Fibroblast of peridontal ligament (primary cell): ENCODE measurements around the gene PCDHGA8.
A peak's percentile ranks its signal among the peaks of the same experiment; 100 is the strongest.
"Not testable (repeated sequence)": the region's sequence is repeated elsewhere in the genome, so short reads cannot be mapped to it uniquely, and the experiment has no call there.

ENCODE experiments used
- DNase-seq: peaks from one replicate; pipeline ENCODE4 v3.0.0-alpha.2; 2010; ENCODE audit errors: extremely low read depth

PCDHGA8 gene

GRCh38 chr5:141402553-141403243, 10.3 kb downstream of the PCDHGA8 start, which contains the start of gene PCDHGA9:
Gene PCDHGA9, plus strand, starts transcription at chr5:141402778. Its CDS starts 175 bp downstream, at chr5:141402953.
- peak; percentile 41 for DNase-seq

GRCh38 chr5:141403387-141403786, 11.0 kb downstream of the PCDHGA8 start:
- no peak for DNase-seq

DNA sequence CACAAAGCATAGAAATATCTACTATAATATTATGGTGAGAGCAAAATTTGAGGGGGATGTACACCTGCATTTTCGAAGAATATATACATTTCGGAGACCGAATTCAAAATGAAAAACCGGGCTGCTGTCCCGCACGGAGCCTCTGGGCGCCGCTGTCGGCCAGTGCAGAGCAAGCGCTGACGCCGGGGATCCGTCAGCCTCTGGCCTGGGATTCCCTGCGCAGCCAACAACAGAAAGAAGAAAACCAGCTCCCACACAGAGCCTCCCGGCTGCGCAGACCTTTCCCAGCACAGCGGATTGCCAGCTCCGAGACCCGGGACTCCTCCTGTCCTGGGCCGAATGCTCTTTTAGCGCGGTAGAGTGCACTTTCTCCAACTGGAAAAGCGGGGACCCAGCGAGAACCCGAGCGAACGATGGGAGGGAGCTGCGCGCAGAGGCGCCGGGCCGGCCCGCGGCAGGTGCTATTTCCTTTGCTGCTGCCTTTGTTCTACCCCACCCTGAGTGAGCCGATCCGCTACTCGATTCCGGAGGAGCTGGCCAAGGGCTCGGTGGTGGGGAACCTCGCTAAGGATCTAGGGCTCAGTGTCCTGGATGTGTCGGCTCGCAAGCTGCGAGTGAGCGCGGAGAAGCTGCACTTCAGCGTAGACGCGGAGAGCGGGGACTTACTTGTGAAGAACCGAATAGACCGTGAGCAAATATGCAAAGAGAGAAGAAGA, 15.5 kb downstream of the PCDHGA8 start, which contains the start of gene PCDHGB6:
PCDHGB6 (plus strand) TSS at position 232 of the 716 bp plus-strand sequence; CDS start at position 414, 182 bp downstream.
- DNase-seq = peak; percentile 34

- no peak for DNase-seq
These were observed 17.3 kb downstream of the PCDHGA8 start for GRCh38 chr5:141409598-141410306.

GRCh38 chr5:141411575-141411974, 19.1 kb downstream of the PCDHGA8 start:
- DNase-seq = no peak

DNA sequence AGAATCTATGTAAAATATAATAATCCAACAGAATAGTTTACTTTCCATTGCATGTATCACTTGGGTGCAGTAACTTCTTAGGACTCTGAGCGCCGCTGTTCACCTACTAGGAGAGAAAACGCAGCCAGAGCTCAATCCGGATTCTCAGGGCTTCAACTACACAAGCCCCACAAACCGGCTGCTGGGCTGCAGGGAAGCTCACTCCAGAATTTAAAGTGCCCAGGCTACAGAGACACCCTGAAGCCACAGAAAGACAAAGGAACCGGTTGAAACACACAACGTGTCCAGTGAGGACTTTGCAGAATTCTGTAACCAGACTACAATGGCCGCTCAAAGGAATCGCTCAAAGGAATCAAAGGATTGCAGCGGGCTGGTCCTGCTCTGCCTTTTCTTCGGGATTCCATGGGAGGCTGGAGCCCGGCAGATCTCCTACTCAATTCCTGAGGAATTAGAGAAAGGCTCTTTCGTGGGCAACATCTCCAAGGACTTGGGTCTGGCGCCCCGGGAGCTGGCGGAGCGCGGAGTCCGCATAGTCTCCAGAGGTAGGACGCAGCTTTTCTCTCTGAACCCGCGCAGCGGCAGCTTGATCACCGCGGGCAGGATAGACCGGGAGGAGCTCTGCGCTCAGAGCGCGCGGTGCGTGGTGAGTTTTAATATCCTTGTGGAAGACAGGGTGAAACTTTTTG, 20.6 kb downstream of the PCDHGA8 start, which contains the start of gene PCDHGA10:
PCDHGA10 (plus strand) TSS at position 134 of the 686 bp plus-strand sequence; CDS start at position 323, 189 bp downstream.
- peak; percentile 84 for DNase-seq

DNA sequence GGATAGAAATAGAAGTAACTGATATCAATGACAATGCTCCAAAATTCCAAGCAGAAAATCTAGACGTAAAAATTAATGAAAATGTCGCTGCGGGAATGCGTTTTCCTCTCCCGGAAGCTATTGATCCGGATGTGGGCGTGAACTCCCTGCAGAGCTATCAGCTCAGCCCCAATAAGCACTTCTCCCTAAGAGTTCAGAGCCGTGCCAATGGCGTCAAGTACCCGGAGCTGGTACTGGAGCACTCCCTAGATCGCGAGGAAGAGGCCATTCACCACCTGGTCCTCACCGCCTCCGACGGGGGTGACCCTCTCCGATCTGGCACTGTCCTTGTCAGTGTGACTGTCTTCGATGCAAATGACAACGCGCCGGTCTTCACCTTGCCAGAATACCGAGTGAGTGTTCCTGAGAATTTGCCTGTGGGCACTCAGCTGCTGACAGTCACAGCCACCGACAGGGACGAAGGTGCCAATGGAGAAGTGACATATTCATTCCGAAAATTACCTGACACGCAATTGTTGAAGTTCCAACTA, 21.2 kb downstream of the PCDHGA8 start:
- DNase-seq = no peak

GRCh38 chr5:141414548-141415274, 22.3 kb downstream of the PCDHGA8 start:
- DNase-seq = not testable (repeated sequence)

DNA sequence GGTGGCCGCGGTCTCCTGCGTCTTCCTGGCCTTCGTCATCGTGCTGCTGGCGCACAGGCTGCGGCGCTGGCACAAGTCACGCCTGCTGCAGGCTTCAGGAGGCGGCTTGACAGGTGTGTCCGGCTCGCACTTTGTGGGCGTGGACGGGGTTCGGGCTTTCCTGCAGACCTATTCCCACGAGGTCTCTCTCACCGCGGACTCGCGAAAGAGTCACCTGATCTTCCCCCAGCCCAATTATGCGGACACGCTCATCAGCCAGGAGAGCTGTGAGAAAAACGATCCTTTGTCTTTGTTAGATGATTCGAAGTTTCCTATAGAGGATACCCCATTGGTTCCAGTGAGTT, 22.8 kb downstream of the PCDHGA8 start:
- DNase-seq = not testable (repeated sequence)

DNA sequence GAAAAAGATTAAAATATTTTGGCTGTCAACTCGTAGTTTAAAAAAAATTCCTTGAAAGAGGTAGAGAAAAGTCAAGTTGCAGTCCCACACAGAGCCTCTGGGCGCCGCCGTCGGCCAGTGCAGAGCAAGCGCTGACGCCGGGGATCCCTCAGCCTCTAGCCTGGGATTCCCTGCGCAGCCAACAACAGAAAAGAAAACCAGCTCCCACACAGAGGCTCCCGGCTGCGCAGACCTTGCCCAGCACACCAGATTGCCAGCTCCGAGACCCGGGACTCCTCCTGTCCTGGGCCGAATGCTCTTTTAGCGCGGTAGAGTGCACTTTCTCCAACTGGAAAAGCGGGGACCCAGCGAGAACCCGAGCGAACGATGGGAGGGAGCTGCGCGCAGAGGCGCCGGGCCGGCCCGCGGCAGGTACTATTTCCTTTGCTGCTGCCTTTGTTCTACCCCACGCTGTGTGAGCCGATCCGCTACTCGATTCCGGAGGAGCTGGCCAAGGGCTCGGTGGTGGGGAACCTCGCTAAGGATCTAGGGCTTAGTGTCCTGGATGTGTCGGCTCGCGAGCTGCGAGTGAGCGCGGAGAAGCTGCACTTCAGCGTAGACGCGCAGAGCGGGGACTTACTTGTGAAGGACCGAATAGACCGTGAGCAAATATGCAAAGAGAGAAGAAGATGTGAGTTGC, 25.2 kb downstream of the PCDHGA8 start, which contains the start of gene PCDHGB7:
PCDHGB7 (plus strand) TSS at position 184 of the 679 bp plus-strand sequence; CDS start at position 367, 183 bp downstream.
- peak; percentile 76 for DNase-seq

DNA sequence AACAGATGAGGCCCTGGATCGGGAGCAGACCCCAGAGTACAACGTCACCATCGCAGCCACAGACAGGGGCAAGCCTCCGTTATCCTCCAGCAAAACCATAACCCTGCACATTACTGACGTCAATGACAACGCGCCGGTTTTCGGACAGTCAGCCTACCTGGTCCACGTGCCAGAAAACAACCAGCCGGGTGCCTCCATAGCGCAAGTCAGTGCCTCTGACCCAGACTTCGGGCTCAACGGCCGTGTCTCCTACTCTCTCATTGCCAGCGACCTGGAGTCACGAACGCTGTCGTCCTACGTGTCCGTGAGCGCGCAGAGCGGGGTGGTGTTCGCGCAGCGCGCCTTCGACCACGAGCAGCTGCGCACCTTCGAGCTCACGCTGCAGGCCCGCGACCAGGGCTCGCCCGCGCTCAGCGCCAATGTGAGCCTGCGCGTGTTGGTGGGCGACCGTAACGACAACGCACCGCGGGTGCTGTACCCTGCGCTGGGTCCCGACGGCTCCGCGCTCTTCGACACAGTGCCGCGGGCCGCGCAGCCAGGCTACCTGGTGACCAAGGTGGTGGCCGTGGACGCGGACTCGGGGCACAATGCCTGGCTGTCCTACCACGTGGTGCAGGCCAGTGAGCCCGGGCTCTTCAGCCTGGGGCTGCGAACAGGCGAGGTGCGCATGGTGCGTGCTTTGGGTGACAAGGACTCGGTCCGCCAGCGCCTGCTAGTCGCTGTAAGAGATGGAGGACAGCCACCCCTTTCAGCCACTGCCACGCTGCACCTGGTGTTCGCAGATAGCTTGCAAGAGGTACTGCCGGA, 26.8 kb downstream of the PCDHGA8 start:
- no peak for DNase-seq

- peak; percentile 67 for DNase-seq
These were observed 28.5 kb downstream of the PCDHGA8 start, which contains the start of gene PCDHGA11 for GRCh38 chr5:141420855-141421488. Gene PCDHGA11, plus strand, starts transcription at chr5:141421051. Its CDS starts 177 bp downstream, at chr5:141421228.

DNA sequence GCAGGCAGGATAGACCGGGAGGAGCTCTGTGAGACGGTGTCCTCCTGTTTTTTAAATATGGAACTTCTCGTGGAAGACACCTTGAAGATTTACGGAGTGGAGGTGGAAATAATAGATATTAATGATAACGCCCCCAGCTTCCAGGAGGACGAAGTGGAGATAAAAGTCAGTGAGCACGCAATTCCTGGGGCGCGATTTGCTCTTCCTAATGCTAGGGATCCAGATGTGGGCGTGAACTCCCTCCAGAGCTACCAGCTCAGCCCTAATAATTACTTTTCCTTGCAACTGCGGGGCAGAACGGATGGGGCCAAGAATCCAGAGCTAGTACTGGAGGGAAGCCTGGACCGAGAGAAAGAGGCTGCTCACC, 29.0 kb downstream of the PCDHGA8 start:
- no peak for DNase-seq

GRCh38 chr5:141422742-141423291, 30.4 kb downstream of the PCDHGA8 start:
- DNase-seq = no peak

- no peak for DNase-seq
These were observed 35.5 kb downstream of the PCDHGA8 start for GRCh38 chr5:141427783-141428426.

GRCh38 chr5:141430332-141431113, 38.1 kb downstream of the PCDHGA8 start, which contains the start of gene PCDHGA12:
Gene PCDHGA12, plus strand, starts transcription at chr5:141430507. Its CDS starts 253 bp downstream, at chr5:141430760.
- peak; percentile 88 for DNase-seq

DNA sequence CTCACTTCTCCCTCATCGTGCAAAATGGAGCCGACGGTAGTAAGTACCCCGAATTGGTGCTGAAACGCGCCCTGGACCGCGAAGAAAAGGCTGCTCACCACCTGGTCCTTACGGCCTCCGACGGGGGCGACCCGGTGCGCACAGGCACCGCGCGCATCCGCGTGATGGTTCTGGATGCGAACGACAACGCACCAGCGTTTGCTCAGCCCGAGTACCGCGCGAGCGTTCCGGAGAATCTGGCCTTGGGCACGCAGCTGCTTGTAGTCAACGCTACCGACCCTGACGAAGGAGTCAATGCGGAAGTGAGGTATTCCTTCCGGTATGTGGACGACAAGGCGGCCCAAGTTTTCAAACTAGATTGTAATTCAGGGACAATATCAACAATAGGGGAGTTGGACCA, 38.9 kb downstream of the PCDHGA8 start:
- no peak for DNase-seq
